H1 (cell line): ENCODE results near the gene CENPP.

ENCODE experiments used
- ATF3 ChIP-seq: IDR thresholded peaks from 2 replicates; pipeline ENCODE4 v1.6.1; 2011; ENCODE audit warnings: low read depth, mild to moderate bottlenecking, low read length; ENCODE audit not compliant: insufficient read depth
- CEBPB ChIP-seq: IDR thresholded peaks from 2 replicates; pipeline ENCODE4 v1.6.1; 2012; ENCODE audit warnings: low read depth, low read length
- CTCF ChIP-seq, 3 experiments: IDR thresholded peaks; 1 replicate in 2 of 3; 2 replicates in 1 of 3; pipeline versions ENCODE4 v1.5.1 to v1.6.1; 2011; ENCODE audit warnings: low read length in 3 of 3, mild to moderate bottlenecking in 3 of 3, inconsistent platforms in 2 of 3, low read depth in 1 of 3, moderate library complexity in 1 of 3; ENCODE audit not compliant: insufficient read depth in 1 of 3; ENCODE audit errors: control extremely low read depth in 1 of 3
- E2F6 ChIP-seq: IDR thresholded peaks from 2 replicates; pipeline ENCODE4 v1.6.1; 2012; ENCODE audit warnings: inconsistent platforms
- EZH2 ChIP-seq: fragments of 200-600 bp; sonication (generic); IDR thresholded peaks from 2 replicates; pipeline ENCODE4 v1.7.1; 2012; ENCODE audit warnings: low read depth, mild to moderate bottlenecking, moderate library complexity, low read length, inconsistent platforms; ENCODE audit not compliant: severe bottlenecking
- FOSL1 ChIP-seq: IDR thresholded peaks from 2 replicates; pipeline ENCODE4 v1.6.1; 2011; ENCODE audit warnings: mild to moderate bottlenecking, low read depth, low read length, moderate library complexity; ENCODE audit not compliant: insufficient read depth
- MAX ChIP-seq: IDR thresholded peaks from 2 replicates; pipeline ENCODE4 v1.6.1; 2012; ENCODE audit warnings: inconsistent platforms
- POLR2AphosphoS5 ChIP-seq: IDR thresholded peaks from 2 replicates; pipeline ENCODE4 v1.6.1; 2011; ENCODE audit warnings: low read depth, low read length
- POU5F1 ChIP-seq: IDR thresholded peaks from 2 replicates; pipeline ENCODE4 v1.6.1; 2011; ENCODE audit warnings: low read depth, mild to moderate bottlenecking, low read length, moderate library complexity
- RBBP5 ChIP-seq: IDR thresholded peaks from 2 replicates; pipeline ENCODE4 v1.7.1; 2012; ENCODE audit warnings: low read depth, mild to moderate bottlenecking, inconsistent platforms, low read length, moderate library complexity, borderline replicate concordance
- SIN3A ChIP-seq, 2 experiments: IDR thresholded peaks in 1 of 2; conservative IDR thresholded peaks in 1 of 2; 2 replicates each; pipeline ENCODE4 v1.6.1; 2011 to 2012; ENCODE audit warnings: low read length in 2 of 2, improper control_type of control experiment in 1 of 2, low read depth in 1 of 2, mild to moderate bottlenecking in 1 of 2
- SRF ChIP-seq: IDR thresholded peaks from 2 replicates; pipeline ENCODE4 v1.6.1; 2011; ENCODE audit warnings: mild to moderate bottlenecking, low read depth, low read length, moderate library complexity
- TAF1 ChIP-seq: IDR thresholded peaks from 2 replicates; pipeline ENCODE4 v1.6.1; 2011; ENCODE audit warnings: mild to moderate bottlenecking, low read depth, low read length
- TEAD4 ChIP-seq: IDR thresholded peaks from 2 replicates; pipeline ENCODE4 v1.6.1; 2012; ENCODE audit warnings: low read depth, low read length, inconsistent platforms, mixed read lengths

- TF ChIP-seq E2F6, result no peak
- no peak for TF ChIP-seq POLR2AphosphoS5
- no peak for TF ChIP-seq CTCF (IDR thresholded peaks at IDR 0.05; ENCODE audit: control extremely low read depth in 1 of 3, insufficient read depth in 1 of 3, low read depth in 1 of 3, low read length in 3 of 3)
- TF ChIP-seq SRF, result no peak
- TF ChIP-seq CEBPB, result no peak
- TF ChIP-seq FOSL1, result no peak
- TF ChIP-seq EZH2, result no peak
- TF ChIP-seq RBBP5, result no peak
- no peak for TF ChIP-seq POU5F1
- no peak for TF ChIP-seq ATF3
- TF ChIP-seq SIN3A (conservative IDR thresholded peaks at IDR 0.05 in 1 of 2, IDR thresholded peaks at IDR 0.05 in 1 of 2; ENCODE audit: low read depth in 1 of 2, low read length in 2 of 2), result no peak
- no peak for TF ChIP-seq TAF1
- TF ChIP-seq TEAD4, result no peak
- no peak for TF ChIP-seq MAX
Observed at GRCh38 chr9:92618633-92619225, 293.0 kb downstream of the CENPP start.
